ENCODE data around the gene ANKRD13D.

The ANKRD13D gene

DNA sequence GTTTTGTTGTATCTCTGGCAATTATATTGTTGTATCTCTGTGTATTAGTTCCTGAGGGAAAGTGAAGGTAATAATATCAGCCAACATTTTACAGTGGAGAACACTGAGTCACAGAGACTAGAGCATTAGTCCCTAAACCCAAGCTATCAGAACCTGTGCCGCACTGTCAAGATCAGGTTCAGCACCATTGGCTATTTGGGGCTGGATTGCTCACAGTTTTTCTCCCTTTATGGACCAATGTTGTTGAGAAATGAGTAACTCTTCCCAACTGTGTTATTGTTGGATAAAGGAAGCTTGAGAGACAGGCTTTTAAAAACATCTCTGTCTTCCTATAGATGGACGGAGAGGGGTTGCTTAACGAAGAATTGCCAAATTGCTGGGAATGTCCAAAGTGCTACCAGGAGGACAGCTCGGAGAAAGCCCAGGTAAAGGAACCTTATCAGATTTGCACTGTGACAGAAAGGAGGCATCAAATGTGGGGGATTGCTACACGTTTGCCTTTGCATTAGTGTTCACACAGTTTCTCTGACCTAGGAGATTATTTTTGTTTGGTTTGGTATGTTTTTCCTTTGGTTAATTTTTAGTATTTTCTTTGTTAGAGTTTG lies 41.1 kb upstream of the ANKRD13D start:
- no peak for DNase-seq (ENCODE audit: low spot score)
- in situ Hi-C loops (cut with MboI; ENCODE audit: low pct_unique_long_range_greater_than_20kb, low sequenced_read_pairs, unreplicated experiment), result no loop called here
- TF ChIP-seq CTCF (IDR thresholded peaks at IDR 0.05; ENCODE audit: extremely low read depth, insufficient read depth, missing control alignments), result no peak

GRCh38 chr11:67248653-67249052 lies 40.5 kb upstream of the ANKRD13D start:
- no peak for DNase-seq (ENCODE audit: low spot score)
- TF ChIP-seq CTCF (IDR thresholded peaks at IDR 0.05; ENCODE audit: extremely low read depth, insufficient read depth, missing control alignments), result no peak
- in situ Hi-C loops (cut with MboI; ENCODE audit: low pct_unique_long_range_greater_than_20kb, low sequenced_read_pairs, unreplicated experiment), result no loop called here

DNA sequence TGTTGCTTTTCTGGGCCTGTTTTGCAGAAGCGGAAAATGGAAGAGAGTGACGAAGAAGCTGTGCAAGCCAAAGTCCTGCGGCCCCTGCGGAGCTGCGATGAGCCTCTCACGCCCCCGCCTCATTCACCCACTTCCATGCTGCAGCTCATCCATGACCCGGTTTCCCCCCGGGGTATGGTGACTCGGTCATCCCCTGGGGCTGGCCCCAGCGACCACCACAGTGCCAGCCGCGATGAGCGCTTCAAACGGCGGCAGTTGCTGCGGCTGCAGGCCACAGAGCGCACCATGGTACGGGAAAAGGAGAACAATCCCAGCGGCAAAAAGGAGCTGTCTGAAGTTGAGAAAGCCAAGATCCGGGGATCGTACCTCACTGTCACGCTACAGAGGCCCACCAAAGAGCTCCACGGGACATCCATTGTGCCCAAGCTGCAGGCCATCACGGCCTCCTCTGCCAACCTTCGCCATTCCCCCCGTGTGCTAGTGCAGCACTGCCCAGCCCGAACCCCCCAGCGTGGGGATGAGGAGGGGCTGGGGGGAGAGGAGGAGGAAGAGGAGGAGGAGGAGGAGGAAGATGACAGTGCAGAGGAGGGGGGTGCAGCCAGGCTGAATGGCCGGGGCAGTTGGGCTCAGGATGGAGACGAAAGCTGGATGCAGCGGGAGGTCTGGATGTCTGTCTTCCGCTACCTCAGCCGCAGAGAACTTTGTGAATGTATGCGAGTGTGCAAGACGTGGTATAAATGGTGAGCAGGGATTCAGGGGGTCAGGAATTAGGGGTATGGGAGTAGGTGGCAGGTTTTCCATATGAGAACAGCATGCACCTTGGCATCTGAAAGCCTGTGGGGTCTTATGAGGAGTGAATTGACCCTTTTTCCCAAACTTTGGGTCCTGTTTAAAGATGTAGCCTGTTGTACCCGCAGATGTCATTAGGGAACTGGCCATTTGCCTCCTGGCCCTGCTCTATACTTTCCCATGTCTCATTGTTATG lies 38.8 kb upstream of the ANKRD13D start:
- no peak for TF ChIP-seq CTCF (IDR thresholded peaks at IDR 0.05; ENCODE audit: extremely low read depth, insufficient read depth, missing control alignments)
- in situ Hi-C loops (cut with MboI; ENCODE audit: low pct_unique_long_range_greater_than_20kb, low sequenced_read_pairs, unreplicated experiment), result no loop called here
- DNase-seq (ENCODE audit: low spot score), result no peak

DNA sequence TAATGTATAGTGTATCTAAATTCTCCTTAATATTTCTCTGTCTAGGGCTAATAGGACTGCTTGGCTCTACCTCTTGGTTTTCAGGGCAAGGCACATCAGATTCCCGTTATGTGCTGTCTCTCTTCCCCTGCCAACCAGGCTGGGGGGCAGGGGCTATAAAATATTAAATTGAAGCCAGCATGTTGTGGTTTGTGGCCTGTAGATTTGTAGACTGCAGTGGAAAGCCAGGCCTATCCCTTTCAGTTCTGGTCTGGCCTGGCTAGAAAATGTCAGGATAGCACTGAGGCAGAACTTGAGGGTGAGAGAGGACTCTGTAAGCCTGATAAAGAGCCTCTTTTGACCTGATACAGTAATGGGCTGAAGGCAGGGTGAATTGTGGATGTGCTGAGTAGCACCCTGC lies 37.3 kb upstream of the ANKRD13D start:
- DNase-seq (ENCODE audit: low spot score), result no peak
- TF ChIP-seq CTCF (IDR thresholded peaks at IDR 0.05; ENCODE audit: extremely low read depth, insufficient read depth, missing control alignments), result no peak
- in situ Hi-C loops (cut with MboI; ENCODE audit: low pct_unique_long_range_greater_than_20kb, low sequenced_read_pairs, unreplicated experiment), result no loop called here

DNA sequence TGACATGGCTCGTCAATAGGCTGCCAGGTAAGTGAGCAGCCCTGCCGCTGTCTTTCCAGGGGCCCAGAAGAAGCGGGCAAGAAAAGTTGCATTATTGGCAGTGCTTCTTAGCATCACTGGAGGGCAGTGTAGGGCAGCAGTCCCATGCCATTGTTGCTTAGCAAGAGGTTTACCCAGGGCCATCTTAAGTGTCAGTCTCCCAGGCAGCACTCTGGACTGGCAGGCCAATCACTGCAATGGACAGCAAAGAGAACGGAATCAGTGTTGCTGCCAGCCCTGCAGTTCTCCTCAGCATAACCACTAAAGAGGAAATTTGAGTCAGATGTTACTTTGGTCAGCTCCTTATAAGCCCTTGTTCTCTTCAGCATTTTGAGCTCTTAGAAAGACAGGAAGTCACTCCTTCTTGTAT lies 36.3 kb upstream of the ANKRD13D start:
- in situ Hi-C loops (cut with MboI; ENCODE audit: low pct_unique_long_range_greater_than_20kb, low sequenced_read_pairs, unreplicated experiment), result no loop called here
- DNase-seq (ENCODE audit: low spot score), result no peak
- peak; percentile 36 for TF ChIP-seq CTCF (IDR thresholded peaks at IDR 0.05; ENCODE audit: extremely low read depth, insufficient read depth, missing control alignments)

- DNase-seq (ENCODE audit: low spot score), result no peak
- TF ChIP-seq CTCF (IDR thresholded peaks at IDR 0.05; ENCODE audit: extremely low read depth, insufficient read depth, missing control alignments), result no peak
- in situ Hi-C loops (cut with MboI; ENCODE audit: low pct_unique_long_range_greater_than_20kb, low sequenced_read_pairs, unreplicated experiment), result no loop called here
These were observed 35.1 kb upstream of the ANKRD13D start for GRCh38 chr11:67253872-67254624.
